Activated CD8-positive, alpha-beta memory T cell treated with anti-CD3 and anti-CD28 coated beads, Interleukin-2, amount 50 U/mL, for 48 hours (primary cell): Measurements from ENCODE around the gene MPRIP.

ENCODE experiments used
- DNase-seq: peaks from one replicate; pipeline ENCODE4 v3.0.0-alpha.2; 2020

Gene MPRIP

DNA sequence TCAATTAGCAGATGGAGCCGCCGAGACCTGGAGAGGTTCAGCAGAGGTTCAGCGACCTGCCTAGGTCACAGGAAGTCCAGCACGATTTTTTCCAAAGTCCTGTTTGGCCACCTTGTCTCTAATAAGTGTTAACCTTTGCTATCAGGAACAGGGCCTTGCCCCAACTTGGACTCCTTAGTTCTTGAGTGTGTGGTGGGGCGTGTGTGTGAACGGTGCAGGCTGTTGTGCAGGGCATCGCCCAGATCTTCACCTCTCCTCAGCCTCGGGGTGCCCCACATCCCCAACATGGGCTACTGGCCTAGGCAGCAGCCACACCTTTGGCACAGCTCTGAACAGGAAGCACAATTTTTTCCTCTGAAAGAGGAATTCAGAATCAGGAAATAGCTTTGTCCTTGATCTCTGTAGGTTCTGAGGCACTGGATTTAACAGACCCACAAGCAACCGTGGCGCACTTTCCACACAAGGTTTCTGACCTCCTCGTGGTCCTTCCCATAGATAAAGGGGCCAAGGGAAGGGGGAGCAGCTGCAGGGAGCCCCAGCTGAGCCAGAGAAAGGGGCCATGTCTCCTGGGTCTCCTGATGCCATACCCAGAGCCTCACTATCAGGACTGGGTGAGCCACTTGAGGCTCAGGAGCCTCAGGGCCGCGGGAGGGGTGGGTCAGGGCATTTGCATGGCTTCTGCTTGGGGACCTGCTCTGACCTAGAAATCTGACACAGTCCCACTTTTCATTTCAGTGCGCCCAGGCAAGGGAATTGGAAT is 10.4 kb downstream of the MPRIP start:
- no peak for DNase-seq

DNA sequence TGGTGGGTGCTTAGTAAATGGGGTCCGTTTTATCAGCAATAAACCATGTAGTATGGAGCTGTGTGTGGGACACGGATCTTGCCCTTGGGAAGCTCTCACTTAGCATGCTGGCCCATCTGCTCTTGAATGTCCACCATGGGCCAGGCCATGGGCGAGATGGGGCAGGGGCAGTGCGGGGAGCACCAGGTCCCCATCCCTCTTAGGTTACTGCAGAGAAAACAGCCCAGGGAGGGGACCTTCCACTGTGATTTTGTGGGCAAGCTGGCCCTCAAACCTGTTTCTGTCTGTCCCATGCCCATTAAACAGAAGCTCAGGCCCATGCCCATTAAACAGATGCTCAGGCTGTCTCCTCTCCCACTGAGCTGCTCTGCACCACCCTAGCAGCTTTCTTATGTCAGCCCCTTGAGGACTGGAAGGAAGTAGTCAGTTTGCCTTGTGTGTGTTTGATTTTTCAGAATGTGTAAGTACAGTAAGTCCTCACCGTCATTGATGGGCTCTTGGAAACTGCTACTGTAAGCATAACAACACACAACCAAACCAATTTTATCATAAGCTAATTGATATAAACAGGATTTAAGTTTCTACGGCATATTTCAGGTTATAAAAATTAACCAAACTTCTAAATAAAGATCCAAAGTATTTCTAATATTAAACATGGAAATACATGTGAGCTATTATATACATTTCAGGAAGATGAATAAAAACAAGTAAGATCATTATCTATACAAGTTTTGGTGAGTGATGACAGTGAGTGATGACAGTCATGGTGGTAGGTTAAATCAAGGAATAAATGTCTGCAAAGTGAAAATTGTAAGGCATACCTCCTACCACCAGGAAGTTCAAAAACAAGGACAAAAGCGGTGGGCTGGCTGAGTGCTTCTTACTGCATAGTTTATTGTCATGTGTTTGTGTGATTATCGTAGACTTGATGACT is 11.5 kb downstream of the MPRIP start:
- DNase-seq: no peak

DNA sequence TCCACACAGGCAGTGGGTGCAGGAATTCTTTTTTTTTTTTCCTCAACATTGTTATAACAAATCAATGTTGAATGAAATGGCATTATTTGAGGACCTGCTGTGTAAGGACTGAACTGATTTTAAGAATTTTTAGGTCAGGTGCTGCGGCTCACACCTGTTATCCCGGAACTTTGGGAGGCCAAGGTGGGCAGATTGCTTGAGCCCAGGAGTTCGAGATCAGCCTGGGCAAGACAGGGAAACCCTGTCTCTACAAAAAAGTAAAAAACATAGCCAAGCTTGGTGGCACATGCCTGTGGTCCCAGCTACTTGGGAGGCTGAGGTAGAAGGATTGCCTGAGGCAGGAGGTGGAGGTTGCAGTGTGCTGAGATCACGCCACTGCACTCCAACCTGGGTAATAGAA is 12.4 kb downstream of the MPRIP start:
- DNase-seq: no peak

DNA sequence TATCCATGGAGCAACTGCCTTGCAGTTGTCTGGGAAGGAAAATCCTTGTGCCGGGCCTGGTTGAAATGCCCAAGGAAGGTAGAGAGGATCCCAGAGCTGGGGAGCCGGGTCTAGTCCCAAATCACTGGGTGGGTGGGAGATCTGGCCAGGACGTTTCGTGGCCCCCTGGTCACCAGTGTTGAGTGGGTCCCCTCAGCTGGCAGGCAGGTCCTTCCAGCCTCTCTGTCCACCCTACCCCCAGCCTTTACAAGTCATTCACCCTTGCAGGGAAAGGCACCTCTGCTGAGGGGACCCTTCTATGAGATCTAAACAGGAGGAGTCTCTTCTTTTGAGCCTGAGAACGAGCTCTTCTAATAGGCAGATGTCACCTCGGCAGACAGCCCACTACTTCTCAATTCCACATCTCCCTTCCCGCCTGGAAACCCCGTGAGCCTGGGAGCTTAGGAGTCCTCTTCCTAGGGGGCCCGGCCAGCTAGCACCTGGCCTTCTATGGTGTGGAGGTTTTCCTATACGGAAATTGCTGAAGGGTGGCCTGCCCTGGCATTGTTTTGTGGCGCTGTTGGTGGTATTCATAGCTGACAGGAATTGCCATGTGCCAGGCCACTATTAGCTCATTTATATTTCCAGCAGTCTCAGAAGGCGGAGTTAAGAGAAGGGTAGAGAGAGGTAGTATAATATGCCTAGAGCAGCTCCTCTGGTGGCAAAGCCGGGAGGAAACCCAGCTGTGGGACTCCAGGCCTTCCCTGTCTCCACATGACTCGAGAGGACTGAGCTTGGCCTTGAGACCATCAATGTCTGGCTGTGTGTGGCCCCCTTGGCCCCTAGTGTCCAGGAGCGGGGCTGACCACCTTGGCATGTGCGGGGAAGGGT is 13.3 kb downstream of the MPRIP start:
- no peak for DNase-seq

DNA sequence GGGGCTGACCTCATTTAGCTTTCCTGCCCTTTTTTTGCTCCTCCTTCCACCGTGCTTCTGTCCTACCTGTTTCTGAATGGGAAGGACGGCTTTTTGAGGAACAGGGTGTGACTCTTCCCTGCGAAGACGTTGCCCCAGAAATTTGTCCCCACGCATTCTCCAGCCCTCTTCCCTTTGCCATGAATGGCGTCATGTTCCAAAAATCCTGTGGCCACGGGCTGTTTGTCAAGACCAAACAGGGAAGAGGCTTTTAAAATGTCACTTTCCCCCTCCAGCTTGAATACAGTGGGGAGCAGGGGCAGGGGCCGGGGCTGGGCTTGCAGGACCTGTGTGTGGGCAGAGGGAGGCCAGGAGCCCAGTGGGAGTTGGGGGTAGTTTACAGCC is 13.9 kb downstream of the MPRIP start:
- DNase-seq: no peak

DNA sequence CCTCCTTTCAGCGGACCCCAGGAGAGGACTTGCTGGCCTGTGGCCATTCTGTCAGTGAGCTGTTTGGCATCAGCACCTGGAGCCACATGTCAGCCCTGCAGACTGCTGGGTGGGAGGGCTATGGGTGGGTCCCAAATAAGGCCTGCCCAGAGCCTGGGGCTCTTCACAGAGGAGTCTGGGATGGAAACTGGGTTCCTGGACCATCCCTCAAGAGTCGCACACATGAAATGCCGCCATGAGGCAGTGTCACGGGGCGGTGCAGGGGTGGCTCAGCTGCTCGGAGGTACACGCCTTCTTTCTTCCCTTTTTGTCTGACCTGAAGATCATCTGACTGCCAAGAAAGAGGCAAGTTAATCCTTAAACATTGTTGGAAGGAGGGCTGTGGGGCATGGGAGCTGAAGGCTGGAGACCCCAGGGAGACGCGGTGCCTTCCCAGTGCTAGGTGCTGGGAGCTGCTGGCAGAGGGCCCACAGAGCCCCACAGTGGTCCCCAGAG is 14.8 kb downstream of the MPRIP start:
- no peak for DNase-seq

DNA sequence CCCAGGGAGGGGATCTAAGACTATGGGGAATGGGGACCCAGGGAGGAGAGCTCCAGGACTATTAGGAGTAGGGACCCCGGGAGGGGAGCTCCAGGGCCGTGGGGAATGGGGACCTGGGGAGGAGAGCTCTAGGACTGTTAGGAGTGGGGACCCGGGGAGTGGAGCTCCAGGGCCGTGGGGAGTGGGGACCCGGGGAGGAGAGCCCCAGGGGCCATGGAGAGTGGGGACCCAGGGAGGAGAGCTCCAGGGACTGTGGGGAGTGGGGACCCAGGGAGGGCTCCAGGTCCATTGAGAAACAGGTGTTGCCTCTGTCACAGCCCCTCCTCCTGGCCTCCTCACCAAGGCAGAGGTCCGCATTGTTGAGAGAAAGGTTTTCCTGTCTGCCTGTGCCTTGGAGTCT is 16.0 kb downstream of the MPRIP start:
- DNase-seq: no peak

DNA sequence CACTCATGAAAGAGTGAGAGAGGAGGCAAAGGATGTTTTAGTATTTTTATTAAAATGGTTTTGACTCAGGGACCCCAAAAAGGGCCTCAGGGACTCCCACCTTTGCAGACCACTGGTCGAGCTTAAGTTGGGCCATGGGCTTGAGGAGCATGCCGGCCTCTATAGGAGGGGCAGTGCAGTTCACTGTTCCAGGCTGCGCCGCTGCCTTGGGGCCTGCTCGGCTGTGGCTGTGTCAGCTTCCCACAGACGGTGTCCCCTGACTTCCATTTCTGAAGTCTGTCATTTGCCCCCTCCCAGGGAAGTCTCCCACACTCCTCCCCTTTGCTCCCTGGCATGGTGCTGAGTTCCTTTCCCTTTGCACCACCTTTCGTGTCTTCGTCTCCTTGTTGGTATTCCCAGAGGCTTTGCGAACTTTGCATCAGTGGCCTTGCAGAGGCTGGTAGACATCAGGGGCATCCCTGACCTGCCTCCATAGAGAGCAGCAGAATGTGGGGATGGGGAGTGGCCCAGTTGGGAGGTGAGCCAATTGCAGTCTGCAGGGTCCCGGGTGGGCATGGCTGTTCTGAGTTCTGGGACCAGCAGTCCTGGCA is 17.1 kb downstream of the MPRIP start:
- no peak for DNase-seq

DNA sequence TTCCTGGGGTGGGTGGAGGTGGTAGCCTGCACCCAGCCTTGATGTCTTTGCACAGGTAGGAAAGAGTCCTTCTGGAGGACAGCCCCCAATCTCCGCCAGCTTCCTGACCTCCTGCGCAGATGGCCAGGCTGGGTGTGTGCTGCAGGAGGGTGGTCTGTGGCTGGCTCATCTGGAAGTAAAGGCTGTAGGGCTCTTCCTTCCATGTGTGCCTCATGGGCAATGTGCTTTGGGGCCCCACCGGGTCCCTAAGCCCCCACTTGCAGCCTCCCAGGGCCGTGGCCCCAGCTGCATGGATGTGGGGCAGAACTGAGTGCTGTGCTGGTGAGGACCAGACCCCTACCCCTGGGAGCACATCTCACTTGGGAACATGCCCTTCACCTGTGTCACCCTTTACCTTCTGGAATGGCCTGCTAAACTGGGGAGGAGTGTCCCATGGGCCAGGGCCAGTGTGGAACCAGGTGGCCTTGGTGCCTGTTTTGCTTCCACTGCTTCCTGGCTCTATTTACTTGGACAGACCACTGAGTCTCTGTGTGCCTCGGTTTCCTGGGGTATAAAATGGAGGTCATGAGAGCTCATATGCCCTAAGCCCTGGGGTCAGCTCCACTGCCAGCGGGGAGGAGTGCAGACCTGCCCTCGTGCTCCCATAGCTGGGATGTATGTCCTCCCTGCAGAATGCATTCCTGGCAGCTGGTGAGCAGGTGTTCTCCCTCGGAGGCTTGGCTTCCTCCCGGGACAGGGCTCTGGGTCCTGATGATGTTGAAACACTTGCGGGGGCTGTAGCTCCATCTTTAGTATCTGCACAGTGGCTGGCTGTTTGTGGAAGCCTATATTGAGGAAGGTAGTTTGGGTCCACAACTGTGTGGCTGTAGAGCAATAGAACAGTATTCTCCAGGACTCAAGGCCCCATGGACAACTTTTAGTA is 18.0 kb downstream of the MPRIP start:
- DNase-seq: no peak

DNA sequence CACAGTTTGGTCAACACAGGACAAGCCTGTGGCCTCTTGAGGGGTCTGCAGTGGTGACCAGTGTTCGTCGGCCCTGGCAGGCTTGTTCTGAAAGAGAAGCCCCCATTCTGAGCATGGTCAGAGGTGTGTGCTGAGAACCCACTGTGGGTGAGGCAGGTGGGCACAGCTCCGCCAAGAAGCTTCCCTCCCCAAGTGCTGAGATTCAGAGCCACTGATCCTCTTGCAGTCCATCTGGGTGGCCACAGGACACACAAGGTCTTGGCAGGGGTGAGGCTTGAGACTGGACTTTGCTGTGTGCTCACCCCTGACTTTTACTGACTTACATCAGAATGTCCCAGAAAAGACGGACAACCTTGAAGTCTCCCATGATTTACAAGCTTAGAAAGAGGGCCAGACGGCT is 18.7 kb downstream of the MPRIP start:
- DNase-seq: no peak

DNA sequence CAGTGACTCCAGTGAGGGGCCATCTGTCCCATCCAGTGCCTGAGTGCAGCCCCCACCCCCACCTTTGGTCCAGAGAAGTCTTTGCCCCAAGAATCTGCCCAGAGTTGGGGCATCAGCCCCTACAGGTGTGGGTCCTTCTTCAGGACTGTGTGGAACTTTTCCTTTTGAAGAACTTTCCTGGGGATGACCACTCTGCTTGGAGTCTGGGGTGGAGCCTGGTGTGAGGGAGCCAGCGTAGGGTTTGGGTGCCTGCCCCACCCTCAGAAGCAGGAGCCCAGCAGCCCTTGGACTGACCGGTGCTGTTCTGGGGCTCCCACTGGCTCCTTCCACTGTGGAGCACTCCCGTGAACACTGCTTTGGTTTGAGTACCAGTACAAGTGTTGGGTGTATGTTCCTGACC is 19.3 kb downstream of the MPRIP start:
- no peak for DNase-seq

DNA sequence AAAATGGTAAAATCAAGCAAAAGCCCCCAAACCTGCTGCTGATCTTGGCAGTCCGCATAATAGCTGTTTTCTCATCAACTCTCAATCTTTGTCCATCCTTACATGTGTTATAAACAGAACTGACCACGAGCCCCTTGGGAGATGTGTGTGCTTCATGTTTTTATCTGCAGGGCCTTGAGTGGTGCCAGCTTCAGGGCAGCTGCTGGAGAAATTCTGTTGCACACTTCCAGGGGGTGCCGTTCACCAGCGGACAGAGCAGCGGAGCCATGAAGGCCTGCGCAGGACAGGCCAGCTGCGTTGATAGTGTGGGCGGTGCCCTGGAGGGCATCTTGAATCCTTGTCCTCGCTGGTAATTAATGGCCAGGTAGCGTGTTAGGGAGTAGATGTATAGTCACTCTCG is 20.1 kb downstream of the MPRIP start:
- DNase-seq: no peak

DNA sequence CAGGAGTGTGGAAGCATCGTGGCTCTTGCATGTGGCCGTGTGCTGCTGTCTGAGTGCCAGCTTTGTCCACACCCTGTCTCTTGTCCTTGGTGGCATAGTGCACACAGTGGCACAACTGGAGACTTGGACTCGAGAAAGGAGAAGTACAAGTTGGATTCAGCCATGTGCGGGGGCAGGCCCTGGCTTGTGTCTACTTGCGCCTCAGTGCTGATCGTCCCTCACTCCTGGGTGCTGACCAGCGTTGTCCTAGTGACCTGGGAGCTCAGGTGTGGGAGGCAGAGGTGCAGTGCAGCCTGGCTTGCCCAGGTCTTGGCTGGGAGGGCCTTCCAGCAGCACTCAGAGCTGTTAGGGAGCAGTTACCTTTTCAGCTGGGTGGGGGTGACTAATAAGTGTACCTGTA is 20.6 kb downstream of the MPRIP start:
- DNase-seq: no peak

DNA sequence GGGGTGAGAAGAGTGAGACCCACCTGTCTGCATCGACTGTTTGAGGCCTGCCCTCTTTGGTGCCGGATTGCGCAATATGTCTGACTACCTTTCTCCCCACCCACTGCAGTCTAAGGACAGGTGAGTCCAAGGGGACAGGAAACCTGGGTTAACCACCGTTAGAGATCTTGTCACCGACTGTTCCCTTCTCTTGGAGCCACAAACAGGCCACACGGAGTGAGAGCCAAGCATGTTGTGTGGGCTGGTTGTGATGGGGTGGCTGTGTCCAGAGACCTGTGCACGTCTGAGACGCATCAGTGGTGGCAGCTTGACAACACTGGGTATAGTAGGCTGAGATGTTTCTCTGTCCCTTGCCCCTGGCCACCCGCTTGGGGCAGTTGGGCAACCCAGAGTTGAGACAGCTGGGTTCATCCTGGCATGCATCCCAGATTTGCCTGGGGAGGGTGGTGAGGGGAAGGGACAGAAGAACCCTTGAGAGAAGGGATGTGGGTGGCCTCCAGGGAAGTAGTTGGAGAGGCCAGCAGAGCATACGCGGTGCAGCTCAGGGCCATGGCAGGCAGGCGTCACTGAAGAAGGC is 21.4 kb downstream of the MPRIP start:
- DNase-seq: no peak

DNA sequence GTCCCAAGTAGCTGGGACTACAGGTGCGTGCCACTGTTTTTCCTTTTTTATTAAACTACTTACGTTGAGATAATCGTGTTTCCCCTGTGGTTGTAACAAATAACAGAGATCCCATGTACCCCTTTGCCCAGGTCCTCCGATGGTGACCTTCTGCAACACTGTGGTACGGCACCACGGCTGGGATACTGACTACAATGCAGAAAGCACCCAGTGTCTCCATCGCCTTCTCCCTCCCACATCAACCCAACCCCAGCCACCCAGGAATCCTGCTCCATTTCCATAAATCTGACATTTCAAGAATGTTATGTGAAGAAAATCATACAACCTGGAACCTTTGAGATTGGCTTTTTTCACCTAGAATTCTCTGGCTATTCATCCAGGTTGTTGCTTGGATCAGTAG is 22.1 kb downstream of the MPRIP start:
- DNase-seq: no peak

DNA sequence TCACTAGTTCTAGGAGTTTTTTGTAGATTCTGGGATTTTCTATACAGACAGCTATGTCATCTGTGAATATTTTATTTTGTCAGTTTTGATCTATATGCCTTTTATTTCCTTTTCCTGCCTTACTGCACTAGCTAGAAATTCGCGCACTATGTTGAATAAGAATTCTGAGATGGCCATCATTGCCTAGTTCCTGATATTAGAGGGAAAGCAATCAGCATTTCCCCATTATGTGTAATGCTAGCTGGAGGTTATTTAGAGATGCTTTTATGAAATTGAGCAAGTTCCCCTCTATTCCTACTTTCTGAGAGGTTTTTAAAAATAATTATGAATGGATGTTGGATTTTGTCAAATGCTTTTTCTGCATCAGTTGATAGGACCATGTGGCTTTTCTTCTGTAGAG is 23.8 kb downstream of the MPRIP start:
- no peak for DNase-seq

DNA sequence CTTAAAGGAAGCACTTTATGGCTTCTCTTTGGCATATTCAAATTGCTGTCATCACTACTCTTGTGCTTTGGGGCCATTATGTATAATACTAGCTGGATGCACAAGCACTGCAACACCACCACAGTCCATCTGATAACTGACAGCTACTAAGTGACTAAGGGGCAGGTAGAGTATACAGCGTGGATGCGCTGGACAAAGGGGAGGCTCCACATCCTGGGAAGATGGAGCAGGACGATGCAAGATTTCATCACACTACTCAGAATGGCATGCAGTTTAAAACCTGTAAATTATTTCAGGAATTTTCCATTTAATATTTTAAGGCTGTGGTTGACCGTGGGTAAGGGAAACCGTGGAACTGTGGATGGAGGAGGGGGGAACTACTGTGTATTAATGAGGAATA is 25.0 kb downstream of the MPRIP start:
- no peak for DNase-seq

DNA sequence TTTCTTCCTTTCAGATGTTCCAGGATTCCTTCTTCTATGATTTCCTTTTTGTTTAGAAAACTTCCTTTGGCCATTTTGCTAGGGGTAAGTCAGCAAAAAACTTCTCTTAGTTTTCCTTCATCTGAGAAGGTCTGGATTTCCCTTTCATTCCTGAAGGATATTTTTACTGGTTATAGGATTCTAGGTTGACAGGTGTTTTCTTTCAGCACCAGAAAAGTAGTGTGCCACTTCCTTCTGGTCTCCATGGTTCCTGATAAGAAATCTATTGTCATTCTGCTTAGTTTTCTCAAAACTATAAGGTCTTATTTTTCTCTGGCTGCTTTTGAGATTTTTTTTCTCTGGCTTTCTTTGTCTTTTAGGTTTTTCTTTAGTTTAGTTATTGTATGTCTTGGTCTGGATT is 27.6 kb downstream of the MPRIP start:
- DNase-seq: no peak

DNA sequence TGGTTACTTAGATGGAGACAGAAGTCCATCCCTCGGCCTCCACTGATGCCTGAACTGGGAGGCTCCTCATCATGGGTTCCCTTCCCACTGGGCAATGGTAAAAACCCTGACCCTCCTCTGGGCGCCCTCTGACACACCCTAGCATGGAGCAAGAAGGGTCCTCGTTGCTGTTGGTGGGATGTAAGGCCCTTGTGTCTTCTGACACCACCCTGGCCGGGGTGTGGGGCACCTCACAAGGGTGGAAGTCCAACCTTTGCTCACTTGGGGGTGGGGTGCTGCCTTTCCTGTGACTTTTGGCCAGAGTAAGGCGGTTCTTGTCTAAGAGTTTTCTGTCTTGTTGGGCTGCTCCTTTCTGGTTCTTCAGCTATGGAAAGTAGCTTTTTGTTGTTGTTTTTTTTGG is 28.7 kb downstream of the MPRIP start:
- DNase-seq: no peak

DNA sequence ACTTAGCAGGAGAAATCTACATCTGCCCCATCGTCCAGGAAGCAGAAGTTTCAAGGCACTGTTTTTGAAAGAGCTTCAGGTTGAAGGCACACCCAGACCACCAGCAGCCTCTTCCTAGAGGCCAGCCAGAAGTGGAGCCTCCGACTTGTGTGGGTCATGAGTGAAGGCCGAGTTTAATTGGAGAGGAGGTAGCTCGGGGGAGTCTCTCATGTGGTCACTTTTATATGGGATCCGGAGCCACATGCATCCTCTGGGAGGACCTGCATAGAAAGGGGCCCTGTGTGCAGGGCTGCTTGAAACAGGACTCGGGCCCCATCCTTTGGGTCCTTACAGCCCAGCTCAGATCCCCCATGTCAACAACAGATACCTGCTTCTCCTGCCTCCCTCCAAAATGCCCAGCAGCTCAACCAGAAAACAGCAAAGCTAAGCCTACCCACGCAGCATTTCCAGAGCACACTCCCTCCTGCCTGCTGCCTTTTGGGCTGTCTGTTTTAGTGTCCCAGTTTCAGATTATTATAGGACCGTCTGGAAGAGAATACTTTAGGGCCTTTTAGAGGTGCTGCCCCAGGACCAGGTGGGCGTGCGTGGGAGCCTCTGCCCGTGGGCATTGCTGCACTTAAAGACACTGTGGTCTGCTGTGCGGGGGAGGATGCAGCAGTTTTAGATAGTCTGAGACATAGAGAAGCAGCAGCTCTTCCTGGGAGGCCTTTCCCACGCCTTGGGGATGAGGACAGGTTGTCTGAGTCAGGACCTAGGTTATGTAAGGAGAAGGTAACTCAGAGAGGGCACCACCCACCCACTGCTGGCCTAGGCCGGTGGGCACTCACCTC is 29.5 kb downstream of the MPRIP start:
- no peak for DNase-seq
